HT1080 (cell line): ENCODE data around the gene DNAJB2. TPM values are rescaled to one million over a fixed set of nuclear protein-coding genes. Genes with fewer than 3 reads are reported as not detected.
"Not testable (repeated sequence)": the region's sequence is repeated elsewhere in the genome, so short reads cannot be mapped to it uniquely, and the experiment has no call there.

Experiments used
- DNase-seq: peaks from one replicate; pipeline ENCODE4 v3.0.0-alpha.2; 2015; ENCODE audit warnings: low read depth
- total RNA-seq: library from RNA; depleted of rRNA; stranded (reverse); fragments of >200 nt; shearing (Covaris generic); gene quantifications from 2 replicates; pipeline ENCODE4 v1.2.3, GENCODE V29; 2014

Gene DNAJB2
- total RNA-seq, 1 experiment from 2014 or later, result 13.8 TPM

GRCh38 chr2:219298759-219299371, 19.7 kb downstream of the DNAJB2 start:
- DNase-seq, result peak; percentile 75

DNA sequence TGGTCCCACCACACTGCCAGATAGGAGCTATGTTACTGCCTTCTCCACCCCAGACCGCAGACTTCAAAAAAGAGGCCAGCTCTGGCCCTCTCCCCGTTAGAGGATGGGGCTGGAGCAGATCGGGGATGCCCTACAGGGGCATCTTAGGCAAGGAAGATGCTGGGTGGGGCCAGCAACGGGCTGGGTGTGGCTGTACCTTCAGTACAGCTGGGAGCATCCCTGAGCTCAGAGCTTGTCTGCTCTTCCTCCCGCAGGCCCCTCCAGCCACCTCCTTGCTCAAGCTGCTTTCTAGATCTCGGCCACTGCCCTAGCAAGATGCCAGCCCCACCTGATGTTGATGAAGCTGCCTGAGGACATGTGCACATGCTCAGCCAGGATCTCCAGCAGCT, 20.2 kb downstream of the DNAJB2 start:
- DNase-seq, result no peak

DNA sequence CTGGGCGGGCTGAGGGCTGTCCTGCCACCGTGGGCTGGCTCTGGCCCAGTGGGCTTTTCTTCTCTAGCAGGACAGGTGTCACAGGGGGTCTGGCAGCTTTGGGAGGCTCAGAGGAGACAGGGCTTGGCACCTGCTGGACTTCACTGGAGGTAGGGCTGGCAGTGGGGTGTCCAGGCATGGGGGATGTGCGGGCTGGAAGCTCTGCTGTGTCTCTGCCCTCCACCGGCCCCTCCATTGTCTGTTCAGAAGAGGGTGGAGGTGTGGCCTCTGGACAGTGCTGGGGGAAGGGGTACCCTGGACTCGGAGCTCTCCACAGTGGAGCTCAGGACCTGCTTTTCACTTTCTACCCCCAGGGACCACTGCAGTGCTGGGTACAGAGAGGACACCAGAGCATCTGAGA, 20.9 kb downstream of the DNAJB2 start:
- no peak for DNase-seq

DNA sequence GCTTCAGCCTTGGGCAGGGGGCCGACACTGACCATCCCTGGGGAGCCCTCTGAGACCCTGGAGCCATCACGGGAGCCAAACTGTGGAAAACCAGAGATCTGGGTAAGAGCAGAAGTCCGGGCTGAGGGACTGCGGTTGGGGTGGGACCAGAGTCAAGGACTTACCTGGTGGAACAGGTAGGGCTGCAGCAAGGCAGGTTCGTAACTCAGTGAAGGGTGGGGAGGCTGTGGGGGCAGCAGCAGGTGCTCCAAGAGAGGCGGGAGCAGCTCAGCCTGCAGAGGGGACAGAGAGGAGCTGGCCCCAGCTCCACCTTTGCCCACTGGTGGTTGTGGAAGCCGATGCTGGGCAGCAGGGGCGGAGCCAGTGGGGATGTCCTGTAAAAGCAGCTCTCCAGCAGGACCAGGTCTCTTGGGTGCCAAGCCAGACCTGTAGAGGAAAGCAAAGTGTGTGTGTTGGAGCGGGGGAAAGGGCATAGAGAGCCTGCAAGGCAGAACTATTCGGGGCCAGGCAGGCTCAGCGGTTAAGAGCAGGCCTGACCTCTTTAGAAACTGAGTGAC, 23.3 kb downstream of the DNAJB2 start:
- DNase-seq, result no peak

DNA sequence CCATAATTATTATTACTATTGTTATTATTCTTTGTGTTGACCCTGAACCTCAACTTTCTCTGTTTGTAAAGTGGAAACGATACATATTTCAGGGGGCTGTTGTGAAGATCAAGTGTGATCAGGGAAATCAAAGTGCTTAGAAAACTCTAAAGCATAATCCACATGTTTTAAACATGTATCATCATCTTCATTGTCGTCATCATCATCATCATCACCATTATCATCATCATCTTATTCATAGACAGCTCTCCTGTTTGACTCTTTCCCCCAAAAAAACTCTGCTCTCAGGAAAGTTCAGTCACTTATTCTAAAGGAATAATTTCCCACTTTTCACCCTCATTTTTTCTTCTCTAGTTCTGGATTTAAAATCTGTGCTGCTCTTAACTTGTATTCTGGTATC, 25.1 kb downstream of the DNAJB2 start:
- DNase-seq, result no peak

GRCh38 chr2:219306047-219306446, 26.9 kb downstream of the DNAJB2 start:
- DNase-seq, result no peak

- DNase-seq, result peak; percentile 83
These were observed 29.3 kb downstream of the DNAJB2 start for GRCh38 chr2:219308142-219309101.

DNA sequence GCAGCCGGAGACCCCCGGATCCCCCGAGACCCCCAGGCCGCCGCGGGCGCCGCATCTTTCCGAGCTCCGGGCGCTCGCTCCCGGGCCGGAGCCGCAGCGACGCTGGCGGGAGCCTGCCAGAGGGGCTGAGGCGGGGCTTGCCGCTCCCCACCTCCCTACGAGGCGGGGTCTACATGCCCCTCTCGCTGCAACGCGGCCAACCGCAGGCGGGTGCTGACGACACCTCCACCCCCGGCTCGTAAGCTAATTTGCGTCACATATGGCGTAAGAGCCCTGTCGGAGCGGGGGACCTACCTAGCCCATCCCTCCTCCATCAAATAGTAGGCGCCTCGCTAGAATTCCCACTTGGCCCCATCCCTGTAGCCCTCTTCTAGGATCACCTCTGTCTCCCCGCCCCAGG, 30.1 kb downstream of the DNAJB2 start, which contains the start of gene PTPRN:
TSS of gene PTPRN (minus strand) at position 124 of the 400 bp plus-strand sequence. CDS start at position 55, 69 bp downstream.
- DNase-seq, result peak; percentile 27

DNA sequence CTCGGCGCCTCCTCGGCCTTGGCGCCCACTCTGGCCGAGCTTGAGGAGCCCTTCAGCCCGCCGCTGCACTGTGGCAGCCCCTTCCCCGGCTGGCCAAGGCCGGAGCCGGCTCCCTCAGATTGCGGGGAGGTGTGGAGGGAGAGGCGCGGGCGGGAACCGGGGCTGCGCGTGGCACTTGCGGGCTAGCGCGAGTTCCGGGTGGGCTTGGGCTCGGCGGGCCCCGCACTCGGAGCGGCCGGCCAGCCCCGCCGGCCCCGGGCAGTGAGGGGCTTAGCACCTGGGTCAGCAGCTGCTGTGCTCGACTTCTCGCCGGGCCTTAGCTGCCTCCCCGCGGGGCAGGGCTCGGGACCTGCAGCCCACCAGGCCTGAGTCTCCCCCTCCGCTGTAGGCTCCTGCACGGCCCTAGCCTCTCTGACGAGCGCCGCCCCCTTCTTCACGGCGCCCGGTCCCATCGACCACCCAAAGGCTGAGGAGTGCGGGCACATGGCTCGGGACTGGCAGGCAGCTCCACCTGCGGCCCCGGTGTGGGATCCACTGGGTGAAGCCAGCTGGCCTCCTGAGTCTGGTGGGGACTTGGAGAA, 33.6 kb downstream of the DNAJB2 start:
- not testable (repeated sequence) for DNase-seq

DNA sequence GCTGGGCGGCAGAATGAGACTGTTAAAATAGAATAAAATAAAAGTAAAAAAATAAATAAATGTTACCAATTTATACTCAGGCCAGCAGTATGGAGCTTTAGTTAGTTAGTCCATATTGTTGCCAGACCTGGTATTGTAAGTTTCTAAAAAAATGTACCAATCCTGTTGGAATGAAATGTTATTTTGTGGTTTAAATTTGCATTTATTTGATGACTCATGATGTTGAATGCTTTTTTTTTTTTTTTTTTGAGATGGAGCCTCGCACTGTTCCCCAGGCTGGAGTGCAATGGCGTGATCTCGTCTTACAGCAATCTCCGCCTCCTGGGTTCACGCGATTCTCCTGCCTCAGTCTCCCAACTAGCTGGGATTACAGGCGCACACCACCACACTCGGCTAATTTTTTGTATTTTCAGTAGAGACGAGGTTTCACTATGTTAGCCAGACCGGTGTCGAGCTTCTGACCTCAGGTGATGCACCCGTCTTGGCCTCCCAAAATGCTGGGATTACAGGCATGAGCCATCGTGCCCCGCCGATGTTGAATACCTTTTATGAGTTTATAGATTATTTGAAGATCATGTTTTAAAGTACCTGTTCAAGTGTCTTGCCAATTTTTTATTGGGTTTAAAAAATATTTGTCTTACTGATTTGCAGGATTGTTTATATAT, 35.8 kb downstream of the DNAJB2 start:
- peak; percentile 32 for DNase-seq

- no peak for DNase-seq
These were observed 44.3 kb downstream of the DNAJB2 start for GRCh38 chr2:219323434-219323833.

DNA sequence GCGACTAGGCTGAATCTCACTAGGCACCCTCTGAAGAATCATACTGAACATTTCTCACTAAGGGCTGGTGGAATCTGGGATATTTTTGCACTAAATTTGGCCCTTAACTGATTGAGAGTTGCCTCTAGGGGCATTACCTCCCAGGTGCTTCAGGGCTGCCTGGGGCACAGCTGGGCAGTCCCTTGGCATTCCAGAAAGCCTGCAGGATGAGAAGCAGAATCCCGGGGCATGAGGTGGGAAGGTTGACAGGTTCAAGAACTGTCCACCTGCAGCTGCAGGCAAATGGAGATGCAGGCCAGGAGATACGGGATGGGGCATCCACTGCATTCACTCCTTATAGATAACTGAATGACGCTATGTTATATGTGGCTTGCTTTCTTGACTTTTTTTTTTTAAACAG, 46.0 kb downstream of the DNAJB2 start:
- no peak for DNase-seq

- DNase-seq, result no peak
These were observed 46.6 kb downstream of the DNAJB2 start for GRCh38 chr2:219325657-219326315.

DNA sequence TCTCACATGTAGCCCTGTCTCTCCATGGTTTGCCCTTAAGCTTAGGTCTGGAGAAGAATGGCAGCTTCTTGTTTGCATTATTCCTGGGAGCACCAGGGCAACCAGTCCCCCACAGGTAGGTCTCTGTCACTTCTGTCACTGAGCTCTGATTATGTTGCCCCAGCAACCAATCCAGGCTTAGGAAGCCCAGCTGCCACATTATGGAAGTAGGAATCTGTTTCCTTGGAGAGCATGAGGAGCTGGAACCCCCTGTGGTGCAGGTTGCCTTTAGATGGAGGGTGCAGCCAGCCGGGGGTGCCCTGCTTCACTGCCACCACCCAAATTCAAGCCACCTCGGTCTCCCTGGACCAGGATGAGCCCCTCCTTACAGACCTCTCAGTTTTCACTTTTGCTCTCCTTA, 48.6 kb downstream of the DNAJB2 start:
- no peak for DNase-seq

- DNase-seq, result no peak
These were observed 52.5 kb downstream of the DNAJB2 start for GRCh38 chr2:219331560-219332213.

DNA sequence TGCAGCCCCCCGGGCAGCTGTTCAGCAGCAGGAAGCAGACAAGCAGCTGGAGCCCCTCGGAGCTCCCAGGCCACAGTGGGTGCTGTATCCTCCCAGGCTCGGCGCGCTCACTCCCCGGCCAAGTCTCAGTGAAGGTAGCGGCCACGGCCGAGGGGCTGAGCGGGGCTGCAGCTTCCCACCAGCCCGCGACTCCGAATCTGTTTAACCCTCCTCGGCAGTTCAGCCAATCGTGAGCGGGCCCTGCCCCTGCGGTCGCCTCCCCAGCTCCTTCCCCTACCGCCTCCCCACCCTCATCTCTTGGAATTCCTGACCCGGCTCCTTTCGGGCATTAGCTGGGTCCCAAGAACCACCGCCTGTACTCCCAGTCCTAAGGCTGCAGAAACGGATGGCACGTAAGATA, 53.4 kb downstream of the DNAJB2 start, which contains the start of gene RESP18:
TSS of gene RESP18 (minus strand) at position 203 of the 400 bp plus-strand sequence.
- DNase-seq, result no peak

DNA sequence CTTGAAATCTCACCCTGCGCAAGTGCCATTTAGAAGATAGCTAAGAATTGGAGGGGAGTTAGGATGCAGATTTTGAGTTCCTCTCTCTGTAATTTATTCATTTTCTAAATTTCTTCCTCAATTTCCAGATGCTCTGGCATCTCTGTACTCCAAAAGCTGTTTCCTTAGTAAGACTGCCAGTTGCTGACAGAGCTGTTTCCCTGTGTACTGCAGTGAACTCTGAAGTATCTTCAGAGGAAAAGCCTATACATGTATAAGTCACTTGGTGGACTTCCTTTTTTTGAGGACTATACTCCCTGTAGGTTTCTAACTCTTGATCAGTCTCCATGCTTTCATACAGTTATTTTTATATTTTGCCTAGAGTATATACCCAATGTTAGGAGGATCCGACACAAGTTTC, 54.9 kb downstream of the DNAJB2 start:
- no peak for DNase-seq

DNA sequence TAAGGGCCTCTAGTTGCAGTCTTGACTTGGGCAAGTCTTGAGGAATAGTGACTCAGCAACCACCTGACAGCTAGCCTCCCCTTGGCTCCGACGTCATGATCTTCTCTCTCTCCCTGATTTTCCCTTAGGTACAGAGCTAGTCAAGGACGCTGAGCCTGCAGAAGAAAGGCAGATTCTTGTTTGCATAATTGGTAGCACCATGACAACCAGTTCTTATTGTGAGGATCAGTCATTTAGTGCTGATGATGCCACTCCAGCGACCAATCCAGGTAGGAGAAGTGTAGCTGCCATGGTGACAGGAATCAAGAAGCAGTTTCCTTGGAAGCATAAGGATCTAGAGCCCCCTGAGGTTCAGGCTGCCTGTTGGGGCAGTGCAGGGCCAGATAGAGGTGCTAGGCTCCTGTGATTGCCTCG, 56.2 kb downstream of the DNAJB2 start:
- peak; percentile 44 for DNase-seq
